Mesendoderm (in vitro differentiated cells): ENCODE results near the gene KRTAP12-3.

ENCODE experiments used
- DNase-seq: peaks from one replicate; pipeline ENCODE4 v3.0.0; 2013
- H2AK5ac ChIP-seq: 2 replicates; pipeline ENCODE4 v1.6.1; 2013; ENCODE audit warnings: low read length, inconsistent platforms
- H2BK120ac ChIP-seq: 2 replicates; pipeline ENCODE4 v1.6.1; 2013; ENCODE audit warnings: low read depth, mild to moderate bottlenecking, low read length, moderate library complexity, mixed read lengths
- H2BK15ac ChIP-seq: replicated peaks from 2 replicates; pipeline ENCODE4 v1.6.1; 2013; ENCODE audit warnings: low read depth, mild to moderate bottlenecking, moderate library complexity
- H2BK5ac ChIP-seq: 2 replicates; pipeline ENCODE4 v1.6.1; 2013; ENCODE audit warnings: low read length, inconsistent platforms
- H3K18ac ChIP-seq: 2 replicates; pipeline ENCODE4 v1.6.1; 2013; ENCODE audit warnings: mild to moderate bottlenecking, low read length, mixed read lengths
- H3K23ac ChIP-seq: one replicate; pipeline ENCODE4 v1.6.1; 2013; ENCODE audit warnings: low read length
- H3K27ac ChIP-seq: 2 replicates; pipeline ENCODE4 v1.5.1; 2013; ENCODE audit warnings: low read depth, mild to moderate bottlenecking, inconsistent platforms, low read length, moderate library complexity
- H3K27me3 ChIP-seq: 2 replicates; pipeline ENCODE4 v1.6.1; 2013; ENCODE audit warnings: low read length, control low read depth, mild to moderate bottlenecking, inconsistent platforms; ENCODE audit not compliant: insufficient read depth, poor library complexity
- H3K36me3 ChIP-seq: 2 replicates; pipeline ENCODE4 v1.6.1; 2013; ENCODE audit warnings: low read length, inconsistent platforms; ENCODE audit not compliant: control insufficient read depth, insufficient read depth
- H3K4ac ChIP-seq: one replicate; pipeline ENCODE4 v1.6.1; 2013; ENCODE audit warnings: low read depth, mild to moderate bottlenecking, low read length, moderate library complexity
- H3K4me1 ChIP-seq: 2 replicates; pipeline ENCODE4 v1.6.1; 2013; ENCODE audit warnings: low read depth, low read length, inconsistent platforms; ENCODE audit not compliant: control insufficient read depth
- H3K4me2 ChIP-seq: 2 replicates; pipeline ENCODE4 v1.6.1; 2013; ENCODE audit warnings: low read length
- H3K4me3 ChIP-seq: 2 replicates; pipeline ENCODE4 v1.5.1; 2013; ENCODE audit warnings: mild to moderate bottlenecking, low read length
- H3K56ac ChIP-seq: one replicate; pipeline ENCODE4 v1.6.1; 2013; ENCODE audit warnings: low read length
- H3K79me1 ChIP-seq: 2 replicates; pipeline ENCODE4 v1.6.1; 2013; ENCODE audit warnings: low read length, inconsistent platforms
- H3K79me2 ChIP-seq: 2 replicates; pipeline ENCODE4 v1.6.1; 2013; ENCODE audit warnings: mild to moderate bottlenecking, low read length; ENCODE audit not compliant: control insufficient read depth, insufficient read depth
- H3K9ac ChIP-seq: 2 replicates; pipeline ENCODE4 v1.6.1; 2013; ENCODE audit warnings: low read length, inconsistent platforms
- H4K5ac ChIP-seq: one replicate; pipeline ENCODE4 v1.6.1; 2013; ENCODE audit warnings: low read length
- H4K8ac ChIP-seq: one replicate; pipeline ENCODE4 v1.6.1; 2013; ENCODE audit warnings: low read depth, mild to moderate bottlenecking, control low read depth, low read length, moderate library complexity
- WGBS: extraction: QIAGEN DNeasy Blood & Tissue Kit; methylation state at CpG from one replicate; pipeline ENCODE4 v1.1.7; 2013; ENCODE audit warnings: low lambda C conversion rate, missing lambda C conversion rate; ENCODE audit not compliant: insufficient coverage; ENCODE audit errors: extremely low coverage; 5-methylcytosine and 5-hydroxymethylcytosine counted together

The KRTAP12-3 gene

GRCh38 chr21:44650265-44650972 lies 7.3 kb upstream of the KRTAP12-3 start:
- Histone ChIP-seq H3K9ac (no peak overlapping the region), H3K4ac (no peak overlapping the region), H3K4me3 (no peak overlapping the region), H3K79me1 (no peaks in the 10 kb centered on the region), H3K36me3 (no peaks in the 10 kb centered on the region), H3K18ac (no peak overlapping the region), H3K4me1 (no peaks in the 10 kb centered on the region), H2BK120ac (no peak overlapping the region), H3K79me2 (no peaks in the 10 kb centered on the region), H3K27ac (no peak overlapping the region), H3K23ac (no peak overlapping the region), H2BK5ac (no peak overlapping the region), H3K56ac (no peak overlapping the region), H4K8ac (no peak overlapping the region), H2BK15ac (no peak overlapping the region), H2AK5ac (no peak overlapping the region), H3K4me2 (no peak overlapping the region), H4K5ac (no peak overlapping the region), H3K27me3 (no peaks in the 10 kb centered on the region)
- no peak for DNase-seq
- no CpG with 5 or more reads among the region's 20 CpGs for WGBS

GRCh38 chr21:44650973-44651675 lies 6.6 kb upstream of the KRTAP12-3 start:
- Histone ChIP-seq H3K79me2 (no peaks in the 10 kb centered on the region), H2BK120ac (no peak overlapping the region), H3K36me3 (no peaks in the 10 kb centered on the region), H4K8ac (no peak overlapping the region), H3K79me1 (no peaks in the 10 kb centered on the region), H3K4me1 (no peaks in the 10 kb centered on the region), H3K27ac (no peak overlapping the region), H3K4me2 (no peak overlapping the region), H3K4me3 (no peak overlapping the region), H2AK5ac (no peak overlapping the region), H3K4ac (no peak overlapping the region), H3K56ac (no peak overlapping the region), H2BK15ac (no peak overlapping the region), H3K9ac (no peak overlapping the region), H3K27me3 (no peaks in the 10 kb centered on the region), H3K18ac (no peak overlapping the region), H4K5ac (no peak overlapping the region), H2BK5ac (no peak overlapping the region), H3K23ac (no peak overlapping the region)
- WGBS: no CpG with 5 or more reads among the region's 12 CpGs
- no peak for DNase-seq

- Histone ChIP-seq H3K23ac (no peak overlapping the region), H2BK15ac (no peak overlapping the region), H3K56ac (no peak overlapping the region), H3K27ac (no peak overlapping the region), H3K9ac (no peak overlapping the region), H3K36me3 (no peaks in the 10 kb centered on the region), H3K79me2 (no peaks in the 10 kb centered on the region), H2AK5ac (no peak overlapping the region), H2BK120ac (no peak overlapping the region), H3K79me1 (no peaks in the 10 kb centered on the region), H3K4ac (no peak overlapping the region), H2BK5ac (no peak overlapping the region), H3K4me3 (no peak overlapping the region), H3K4me1 (no peaks in the 10 kb centered on the region), H3K18ac (no peak overlapping the region), H4K8ac (no peak overlapping the region), H3K27me3 (no peaks in the 10 kb centered on the region), H4K5ac (no peak overlapping the region), H3K4me2 (no peak overlapping the region)
- DNase-seq: no peak
- no CpG with 5 or more reads among the region's 14 CpGs for WGBS
Observed at GRCh38 chr21:44653123-44653522, 4.6 kb upstream of the KRTAP12-3 start.

- Histone ChIP-seq H3K36me3 (no peaks in the 10 kb centered on the region), H3K27me3 (no peaks in the 10 kb centered on the region), H3K4me3 (no peak overlapping the region), H2BK15ac (no peak overlapping the region), H3K79me2 (no peaks in the 10 kb centered on the region), H3K18ac (no peak overlapping the region), H3K56ac (no peak overlapping the region), H2BK5ac (no peak overlapping the region), H3K27ac (no peak overlapping the region), H3K4me1 (peaks cover under 1% of the 10 kb centered on the region), H3K4me2 (no peak overlapping the region), H4K8ac (no peak overlapping the region), H2AK5ac (no peak overlapping the region), H4K5ac (no peak overlapping the region), H3K79me1 (no peaks in the 10 kb centered on the region), H3K9ac (no peak overlapping the region), H3K23ac (no peak overlapping the region), H3K4ac (no peak overlapping the region), H2BK120ac (no peak overlapping the region)
- no CpG with 5 or more reads among the region's 17 CpGs for WGBS
- DNase-seq: no peak
Observed at GRCh38 chr21:44653656-44654575, 3.8 kb upstream of the KRTAP12-3 start.

- Histone ChIP-seq H3K4me3 (no peak within 1 kb of the TSS), H3K36me3 (no peaks in the 10 kb centered on the region), H3K9ac (no peak within 1 kb of the TSS), H3K79me2 (no peaks in the 10 kb centered on the region), H3K4me2 (no peak within 1 kb of the TSS), H2BK5ac (no peak within 1 kb of the TSS), H3K23ac (no peak within 1 kb of the TSS), H2BK15ac (no peak within 1 kb of the TSS), H3K56ac (no peak within 1 kb of the TSS), H3K18ac (no peak within 1 kb of the TSS), H3K4me1 (peaks cover 2% of the 10 kb centered on the region), H2AK5ac (no peak within 1 kb of the TSS), H3K4ac (no peak within 1 kb of the TSS), H3K27ac (no peak within 1 kb of the TSS), H3K27me3 (no peaks in the 10 kb centered on the region), H4K5ac (no peak within 1 kb of the TSS), H4K8ac (no peak within 1 kb of the TSS), H2BK120ac (no peak within 1 kb of the TSS), H3K79me1 (no peaks in the 10 kb centered on the region)
- WGBS: no CpG with 5 or more reads among the region's 9 CpGs
- DNase-seq: no peak
Observed at GRCh38 chr21:44654576-44655175, 3.1 kb upstream of the KRTAP12-3 start, which contains the start of gene KRTAP12-4. Gene KRTAP12-4 (minus strand): TSS chr21:44654659. CDS start chr21:44654614, 45 bp downstream.
